HepG2 (cell line): ENCODE results near the gene PSMD12. TPM values are rescaled to one million over a fixed set of nuclear protein-coding genes. Genes with fewer than 3 reads are reported as not detected.

Source experiments
- CEBPB ChIP-seq: IDR thresholded peaks from 2 replicates; pipeline ENCODE4 v1.6.1; 2011; ENCODE audit warnings: low read depth, low read length, improper control_type of control experiment, borderline replicate concordance
- CENPX ChIP-seq: sonication (generic); formaldehyde crosslinking; IDR thresholded peaks from 2 replicates; pipeline ENCODE4 v1.9.0; 2021; ENCODE audit warnings: mild to moderate bottlenecking, missing genetic modification reagents, moderate library complexity
- FOXC1 ChIP-seq: sonication (generic); formaldehyde crosslinking; IDR thresholded peaks from 2 replicates; pipeline ENCODE4 v1.8.0; 2022; ENCODE audit warnings: mild to moderate bottlenecking, missing genetic modification reagents, borderline replicate concordance
- KLF16 ChIP-seq, 2 experiments: sonication (generic) in 1 of 2; formaldehyde crosslinking in 1 of 2; IDR thresholded peaks; 2 replicates each; pipeline versions ENCODE4 v1.6.1 to v1.8.0; 2016 to 2023; ENCODE audit warnings: missing genetic modification reagents in 2 of 2, missing compliant biosample characterization in 1 of 2
- MAFF ChIP-seq: IDR thresholded peaks from 2 replicates; pipeline ENCODE4 v1.6.1; 2011; ENCODE audit warnings: low read depth, low read length, improper control_type of control experiment
- MBD4 ChIP-seq: IDR thresholded peaks from 2 replicates; pipeline ENCODE4 v1.6.1; 2012; ENCODE audit warnings: low read length, inconsistent platforms, borderline replicate concordance
- NCOR1 ChIP-seq: fragments of 200-600 bp; sonication (generic); IDR thresholded peaks from 2 replicates; pipeline ENCODE4 v1.7.0; 2017; ENCODE audit warnings: antibody characterized with exemption, low read length, borderline replicate concordance
- NFE2L2 ChIP-seq: fragments of 150-350 bp; IDR thresholded peaks from 2 replicates; pipeline ENCODE4 v1.6.1; 2014; ENCODE audit warnings: low read length
- ZBTB3 ChIP-seq: sonication (generic); formaldehyde crosslinking; IDR thresholded peaks from 2 replicates; pipeline ENCODE4 v1.4.0; 2020; ENCODE audit warnings: low read depth, mild to moderate bottlenecking, moderate library complexity, missing genetic modification reagents, borderline replicate concordance
- ZC3H13 ChIP-seq: sonication (generic); formaldehyde crosslinking; IDR thresholded peaks from 2 replicates; pipeline ENCODE4 v1.8.1; 2023; ENCODE audit warnings: mild to moderate bottlenecking, missing genetic modification reagents, moderate library complexity
- ZFP36L1 ChIP-seq: sonication (generic); formaldehyde crosslinking; IDR thresholded peaks from 2 replicates; pipeline ENCODE4 v1.8.0; 2022; ENCODE audit warnings: mild to moderate bottlenecking, missing genetic modification reagents, moderate library complexity
- ZMAT3 ChIP-seq: sonication (generic); formaldehyde crosslinking; conservative IDR thresholded peaks from 2 replicates; pipeline ENCODE4 v1.7.0; 2021; ENCODE audit warnings: missing genetic modification reagents
- ZNF260 ChIP-seq: sonication (generic); formaldehyde crosslinking; IDR thresholded peaks from 2 replicates; pipeline ENCODE4 v1.4.0; 2020; ENCODE audit warnings: missing genetic modification reagents, low read depth, mild to moderate bottlenecking, borderline replicate concordance
- ZNF788 ChIP-seq: sonication (generic); formaldehyde crosslinking; IDR thresholded peaks from 2 replicates; pipeline ENCODE4 v1.5.0; 2020; ENCODE audit warnings: mild to moderate bottlenecking, missing genetic modification reagents, borderline replicate concordance
- polyA plus RNA-seq, 8 experiments: library from polyadenylated mRNA; depleted of rRNA in 3 of 8; stranded (reverse) in 7 of 8; unstranded in 1 of 8; fragments of >200 nt; fragmentation: Illumina TruSeq in 4 of 8; extraction: Trizol in 4 of 8; gene quantifications; 2 replicates each; pipeline versions ENCODE4 v1.2.1 to v1.2.3, GENCODE V29; 2011 to 2016; ENCODE audit warnings: low read depth in 4 of 8, missing spikeins in 1 of 8, mixed read lengths in 1 of 8; ENCODE audit not compliant: insufficient read depth in 1 of 8
- total RNA-seq, 5 experiments: library from RNA; depleted of rRNA; stranded (reverse); fragments of >200 nt; fragmentation: Illumina TruSeq; extraction: Trizol; gene quantifications; 2 replicates each; pipeline ENCODE4 v1.2.3, GENCODE V29; 2016; ENCODE audit warnings: low read depth in 1 of 5
- TF ChIP-seq, protein P1 (sequence below): IDR thresholded peaks from 2 replicates; pipeline ENCODE4 v1.6.1; 2016; ENCODE audit warnings: low read depth, control low read depth
- TF ChIP-seq, protein P2 (sequence below): sonication (generic); formaldehyde crosslinking; IDR thresholded peaks from 2 replicates; pipeline ENCODE4 v1.9.0; 2021; ENCODE audit warnings: missing genetic modification reagents, borderline replicate concordance
- TF ChIP-seq, protein P3 (sequence below): sonication (generic); formaldehyde crosslinking; IDR thresholded peaks from 2 replicates; pipeline ENCODE4 v1.4.0; 2020; ENCODE audit warnings: missing genetic modification reagents, borderline replicate concordance
- TF ChIP-seq, protein P4 (sequence below): fragments of 450-650 bp; IDR thresholded peaks from 2 replicates; pipeline ENCODE4 v1.6.1; 2017; ENCODE audit warnings: mild to moderate bottlenecking

PSMD12 gene
- total and polyA plus RNA-seq, 2 of the 13 experiments (the other 11 are each of a cell fraction or from before 2014, with no cell fraction given) = 27.4 to 71.7 TPM

DNA sequence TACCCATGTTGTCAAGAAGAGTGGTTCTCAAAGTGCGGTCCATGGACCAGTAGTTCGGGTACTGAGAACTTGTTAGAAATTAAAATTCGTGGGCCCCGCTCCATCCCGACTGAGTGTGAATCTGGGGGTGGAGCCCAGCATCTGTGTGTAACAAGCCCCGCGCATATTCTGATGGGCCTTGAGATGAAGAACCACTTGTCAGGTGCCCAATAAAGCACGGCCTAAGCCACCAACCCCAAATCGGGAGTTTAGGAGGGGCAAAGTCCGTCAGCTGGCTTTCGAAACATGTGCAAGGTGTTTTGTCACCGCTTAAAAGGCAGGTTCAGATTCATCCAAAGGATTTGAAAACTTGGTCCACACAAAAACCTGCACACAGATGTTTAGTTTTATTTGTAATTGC lies 29.5 kb downstream of the PSMD12 start (continued):
- no peak for TF ChIP-seq NFE2L2
- no peak for TF ChIP-seq ZFP36L1 (CRISPR knock-in tag)
- 0 out of 2 replicates have a peak, but pooled peaks have one; percentile 29 for TF ChIP-seq NCOR1
- no peak for TF ChIP-seq MAFF
- TF ChIP-seq CENPX (CRISPR knock-in tag) = no peak
- TF ChIP-seq, protein P1, sequence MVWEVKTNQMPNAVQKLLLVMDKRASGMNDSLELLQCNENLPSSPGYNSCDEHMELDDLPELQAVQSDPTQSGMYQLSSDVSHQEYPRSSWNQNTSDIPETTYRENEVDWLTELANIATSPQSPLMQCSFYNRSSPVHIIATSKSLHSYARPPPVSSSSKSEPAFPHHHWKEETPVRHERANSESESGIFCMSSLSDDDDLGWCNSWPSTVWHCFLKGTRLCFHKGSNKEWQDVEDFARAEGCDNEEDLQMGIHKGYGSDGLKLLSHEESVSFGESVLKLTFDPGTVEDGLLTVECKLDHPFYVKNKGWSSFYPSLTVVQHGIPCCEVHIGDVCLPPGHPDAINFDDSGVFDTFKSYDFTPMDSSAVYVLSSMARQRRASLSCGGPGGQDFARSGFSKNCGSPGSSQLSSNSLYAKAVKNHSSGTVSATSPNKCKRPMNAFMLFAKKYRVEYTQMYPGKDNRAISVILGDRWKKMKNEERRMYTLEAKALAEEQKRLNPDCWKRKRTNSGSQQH = no peak
- peak; percentile 67; the same call in 1 of the 2 replicates for TF ChIP-seq CEBPB
- no peak for TF ChIP-seq ZBTB3 (CRISPR knock-in tag)
- TF ChIP-seq KLF16 (CRISPR knock-in tag; IDR thresholded peaks at IDR 0.05) = 0 out of 4 replicates have a peak, but pooled peaks of 1 of the 2 experiments have one; percentile 15
- TF ChIP-seq, protein P2, sequence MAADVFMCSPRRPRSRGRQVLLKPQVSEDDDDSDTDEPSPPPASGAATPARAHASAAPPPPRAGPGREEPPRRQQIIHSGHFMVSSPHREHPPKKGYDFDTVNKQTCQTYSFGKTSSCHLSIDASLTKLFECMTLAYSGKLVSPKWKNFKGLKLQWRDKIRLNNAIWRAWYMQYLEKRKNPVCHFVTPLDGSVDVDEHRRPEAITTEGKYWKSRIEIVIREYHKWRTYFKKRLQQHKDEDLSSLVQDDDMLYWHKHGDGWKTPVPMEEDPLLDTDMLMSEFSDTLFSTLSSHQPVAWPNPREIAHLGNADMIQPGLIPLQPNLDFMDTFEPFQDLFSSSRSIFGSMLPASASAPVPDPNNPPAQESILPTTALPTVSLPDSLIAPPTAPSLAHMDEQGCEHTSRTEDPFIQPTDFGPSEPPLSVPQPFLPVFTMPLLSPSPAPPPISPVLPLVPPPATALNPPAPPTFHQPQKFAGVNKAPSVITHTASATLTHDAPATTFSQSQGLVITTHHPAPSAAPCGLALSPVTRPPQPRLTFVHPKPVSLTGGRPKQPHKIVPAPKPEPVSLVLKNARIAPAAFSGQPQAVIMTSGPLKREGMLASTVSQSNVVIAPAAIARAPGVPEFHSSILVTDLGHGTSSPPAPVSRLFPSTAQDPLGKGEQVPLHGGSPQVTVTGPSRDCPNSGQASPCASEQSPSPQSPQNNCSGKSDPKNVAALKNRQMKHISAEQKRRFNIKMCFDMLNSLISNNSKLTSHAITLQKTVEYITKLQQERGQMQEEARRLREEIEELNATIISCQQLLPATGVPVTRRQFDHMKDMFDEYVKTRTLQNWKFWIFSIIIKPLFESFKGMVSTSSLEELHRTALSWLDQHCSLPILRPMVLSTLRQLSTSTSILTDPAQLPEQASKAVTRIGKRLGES (CRISPR knock-in tag) = no peak
- TF ChIP-seq ZMAT3 (CRISPR knock-in tag) = no peak
- TF ChIP-seq, protein P3, sequence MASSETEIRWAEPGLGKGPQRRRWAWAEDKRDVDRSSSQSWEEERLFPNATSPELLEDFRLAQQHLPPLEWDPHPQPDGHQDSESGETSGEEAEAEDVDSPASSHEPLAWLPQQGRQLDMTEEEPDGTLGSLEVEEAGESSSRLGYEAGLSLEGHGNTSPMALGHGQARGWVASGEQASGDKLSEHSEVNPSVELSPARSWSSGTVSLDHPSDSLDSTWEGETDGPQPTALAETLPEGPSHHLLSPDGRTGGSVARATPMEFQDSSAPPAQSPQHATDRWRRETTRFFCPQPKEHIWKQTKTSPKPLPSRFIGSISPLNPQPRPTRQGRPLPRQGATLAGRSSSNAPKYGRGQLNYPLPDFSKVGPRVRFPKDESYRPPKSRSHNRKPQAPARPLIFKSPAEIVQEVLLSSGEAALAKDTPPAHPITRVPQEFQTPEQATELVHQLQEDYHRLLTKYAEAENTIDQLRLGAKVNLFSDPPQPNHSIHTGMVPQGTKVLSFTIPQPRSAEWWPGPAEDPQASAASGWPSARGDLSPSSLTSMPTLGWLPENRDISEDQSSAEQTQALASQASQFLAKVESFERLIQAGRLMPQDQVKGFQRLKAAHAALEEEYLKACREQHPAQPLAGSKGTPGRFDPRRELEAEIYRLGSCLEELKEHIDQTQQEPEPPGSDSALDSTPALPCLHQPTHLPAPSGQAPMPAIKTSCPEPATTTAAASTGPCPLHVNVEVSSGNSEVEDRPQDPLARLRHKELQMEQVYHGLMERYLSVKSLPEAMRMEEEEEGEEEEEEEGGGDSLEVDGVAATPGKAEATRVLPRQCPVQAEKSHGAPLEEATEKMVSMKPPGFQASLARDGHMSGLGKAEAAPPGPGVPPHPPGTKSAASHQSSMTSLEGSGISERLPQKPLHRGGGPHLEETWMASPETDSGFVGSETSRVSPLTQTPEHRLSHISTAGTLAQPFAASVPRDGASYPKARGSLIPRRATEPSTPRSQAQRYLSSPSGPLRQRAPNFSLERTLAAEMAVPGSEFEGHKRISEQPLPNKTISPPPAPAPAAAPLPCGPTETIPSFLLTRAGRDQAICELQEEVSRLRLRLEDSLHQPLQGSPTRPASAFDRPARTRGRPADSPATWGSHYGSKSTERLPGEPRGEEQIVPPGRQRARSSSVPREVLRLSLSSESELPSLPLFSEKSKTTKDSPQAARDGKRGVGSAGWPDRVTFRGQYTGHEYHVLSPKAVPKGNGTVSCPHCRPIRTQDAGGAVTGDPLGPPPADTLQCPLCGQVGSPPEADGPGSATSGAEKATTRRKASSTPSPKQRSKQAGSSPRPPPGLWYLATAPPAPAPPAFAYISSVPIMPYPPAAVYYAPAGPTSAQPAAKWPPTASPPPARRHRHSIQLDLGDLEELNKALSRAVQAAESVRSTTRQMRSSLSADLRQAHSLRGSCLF = no peak
- TF ChIP-seq, protein P4, sequence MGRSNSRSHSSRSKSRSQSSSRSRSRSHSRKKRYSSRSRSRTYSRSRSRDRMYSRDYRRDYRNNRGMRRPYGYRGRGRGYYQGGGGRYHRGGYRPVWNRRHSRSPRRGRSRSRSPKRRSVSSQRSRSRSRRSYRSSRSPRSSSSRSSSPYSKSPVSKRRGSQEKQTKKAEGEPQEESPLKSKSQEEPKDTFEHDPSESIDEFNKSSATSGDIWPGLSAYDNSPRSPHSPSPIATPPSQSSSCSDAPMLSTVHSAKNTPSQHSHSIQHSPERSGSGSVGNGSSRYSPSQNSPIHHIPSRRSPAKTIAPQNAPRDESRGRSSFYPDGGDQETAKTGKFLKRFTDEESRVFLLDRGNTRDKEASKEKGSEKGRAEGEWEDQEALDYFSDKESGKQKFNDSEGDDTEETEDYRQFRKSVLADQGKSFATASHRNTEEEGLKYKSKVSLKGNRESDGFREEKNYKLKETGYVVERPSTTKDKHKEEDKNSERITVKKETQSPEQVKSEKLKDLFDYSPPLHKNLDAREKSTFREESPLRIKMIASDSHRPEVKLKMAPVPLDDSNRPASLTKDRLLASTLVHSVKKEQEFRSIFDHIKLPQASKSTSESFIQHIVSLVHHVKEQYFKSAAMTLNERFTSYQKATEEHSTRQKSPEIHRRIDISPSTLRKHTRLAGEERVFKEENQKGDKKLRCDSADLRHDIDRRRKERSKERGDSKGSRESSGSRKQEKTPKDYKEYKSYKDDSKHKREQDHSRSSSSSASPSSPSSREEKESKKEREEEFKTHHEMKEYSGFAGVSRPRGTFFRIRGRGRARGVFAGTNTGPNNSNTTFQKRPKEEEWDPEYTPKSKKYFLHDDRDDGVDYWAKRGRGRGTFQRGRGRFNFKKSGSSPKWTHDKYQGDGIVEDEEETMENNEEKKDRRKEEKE = no peak
- no peak for TF ChIP-seq ZC3H13
- TF ChIP-seq ZNF788 = no peak
- no peak for TF ChIP-seq FOXC1 (CRISPR knock-in tag)
- TF ChIP-seq MBD4 = no peak
- TF ChIP-seq ZNF260 = no peak
